Activated CD8-positive, alpha-beta memory T cell treated with anti-CD3 and anti-CD28 coated beads, Interleukin-2, amount 50 U/mL, for 4 hours (primary cell): Measurements from ENCODE around the gene VEGFA.

Experiments used
- DNase-seq: peaks from one replicate; pipeline ENCODE4 v3.0.0-alpha.2; 2020

The VEGFA gene

DNA sequence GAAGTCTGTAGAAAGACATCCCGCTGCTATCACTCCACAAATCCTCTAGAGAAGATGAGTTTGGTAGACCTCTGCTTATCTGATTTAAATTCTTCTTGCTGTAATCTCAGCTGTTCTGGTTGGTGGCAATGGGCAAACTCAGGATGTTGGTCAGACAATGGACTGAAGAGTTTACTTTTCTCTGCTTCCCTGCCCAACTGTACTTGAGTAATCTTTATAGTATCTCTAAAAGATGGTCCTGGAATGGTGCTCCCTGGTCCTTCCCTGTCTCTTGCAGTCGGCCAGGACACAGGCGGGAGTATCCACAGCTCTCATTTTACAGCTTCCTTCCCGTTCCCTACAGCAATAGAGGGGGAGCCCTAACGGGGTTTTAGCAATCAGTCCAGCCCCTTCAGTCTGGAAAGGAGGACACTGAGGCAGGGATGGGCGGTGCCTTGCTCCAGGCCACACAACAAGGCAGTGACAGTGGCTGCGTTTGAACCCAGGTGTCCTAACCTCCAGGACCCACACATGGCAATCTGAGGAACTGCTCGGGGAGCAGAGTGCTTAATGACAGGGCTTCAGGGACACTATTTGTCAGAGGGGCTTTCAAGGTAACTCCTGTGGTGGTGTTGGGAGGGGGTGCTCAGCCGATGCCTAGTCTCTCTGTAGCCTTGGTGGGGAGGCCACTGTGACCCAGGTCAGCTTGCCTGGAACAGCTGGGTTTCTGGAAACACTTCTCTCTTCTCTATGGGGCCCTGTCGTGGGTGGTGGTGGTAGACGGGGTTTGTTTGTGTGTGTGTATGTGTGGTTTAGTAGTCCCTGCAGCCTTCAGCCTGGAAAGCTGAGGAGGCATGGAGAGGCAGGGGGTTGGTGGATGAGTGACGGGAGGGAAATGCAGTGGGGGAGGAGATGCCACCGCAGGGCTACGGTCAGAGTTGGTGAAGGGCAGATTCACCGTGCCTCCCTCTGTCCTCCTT is 9.5 kb upstream of the VEGFA start:
- DNase-seq: no peak

DNA sequence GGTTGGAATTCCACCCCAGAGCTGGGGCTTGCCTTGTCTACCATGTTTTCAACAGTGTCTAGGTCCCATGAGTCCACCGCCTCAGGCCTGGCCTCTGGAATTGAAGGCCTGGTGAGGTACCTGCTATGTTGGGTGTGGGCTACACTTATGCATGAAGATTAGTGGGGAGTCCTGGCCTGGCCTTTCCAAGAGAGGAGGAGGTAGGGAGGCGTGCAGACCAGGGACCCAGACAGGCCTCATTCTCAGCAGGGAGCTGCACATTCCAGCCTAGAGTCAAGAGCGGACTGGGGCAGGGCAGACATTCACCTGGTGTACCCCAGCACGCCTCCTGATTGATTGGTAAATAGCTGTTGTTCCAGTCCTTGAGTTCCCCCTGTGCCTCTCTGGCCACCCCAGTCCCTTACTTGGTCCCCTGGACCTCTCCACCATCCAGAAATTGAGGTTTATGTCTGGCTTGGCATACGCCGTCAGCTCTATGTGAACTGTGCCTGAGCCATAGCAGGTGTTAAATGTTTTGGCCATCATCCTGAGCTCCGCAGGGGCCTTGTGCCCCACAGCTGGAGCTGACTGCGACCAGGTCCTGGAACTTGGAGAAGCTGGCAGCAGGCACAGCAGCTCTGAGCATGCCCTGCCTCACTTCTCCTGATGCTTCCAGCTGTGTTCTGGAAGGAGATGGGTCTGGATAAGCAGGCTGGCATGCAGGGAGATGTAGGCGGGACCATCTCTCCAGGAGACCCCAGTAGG is 8.2 kb upstream of the VEGFA start:
- DNase-seq: no peak

DNA sequence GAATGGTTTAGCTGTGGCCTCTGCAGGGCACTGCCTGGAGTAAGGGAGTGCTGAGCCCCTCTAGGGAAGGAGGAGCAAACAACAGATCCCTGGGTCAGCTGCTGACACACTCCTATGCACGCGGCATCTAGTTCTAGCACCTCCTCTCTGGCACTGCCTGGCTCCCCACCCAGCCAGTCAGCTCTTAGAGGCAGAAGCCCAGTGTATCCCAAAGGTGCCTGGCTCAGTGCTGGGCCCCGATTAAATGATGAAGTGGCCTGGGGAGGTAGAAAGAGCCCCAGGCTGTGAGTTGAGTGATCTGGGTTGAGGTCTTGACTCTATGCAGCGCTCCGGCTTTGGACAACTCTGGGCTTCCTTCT is 7.6 kb upstream of the VEGFA start:
- DNase-seq: no peak

DNA sequence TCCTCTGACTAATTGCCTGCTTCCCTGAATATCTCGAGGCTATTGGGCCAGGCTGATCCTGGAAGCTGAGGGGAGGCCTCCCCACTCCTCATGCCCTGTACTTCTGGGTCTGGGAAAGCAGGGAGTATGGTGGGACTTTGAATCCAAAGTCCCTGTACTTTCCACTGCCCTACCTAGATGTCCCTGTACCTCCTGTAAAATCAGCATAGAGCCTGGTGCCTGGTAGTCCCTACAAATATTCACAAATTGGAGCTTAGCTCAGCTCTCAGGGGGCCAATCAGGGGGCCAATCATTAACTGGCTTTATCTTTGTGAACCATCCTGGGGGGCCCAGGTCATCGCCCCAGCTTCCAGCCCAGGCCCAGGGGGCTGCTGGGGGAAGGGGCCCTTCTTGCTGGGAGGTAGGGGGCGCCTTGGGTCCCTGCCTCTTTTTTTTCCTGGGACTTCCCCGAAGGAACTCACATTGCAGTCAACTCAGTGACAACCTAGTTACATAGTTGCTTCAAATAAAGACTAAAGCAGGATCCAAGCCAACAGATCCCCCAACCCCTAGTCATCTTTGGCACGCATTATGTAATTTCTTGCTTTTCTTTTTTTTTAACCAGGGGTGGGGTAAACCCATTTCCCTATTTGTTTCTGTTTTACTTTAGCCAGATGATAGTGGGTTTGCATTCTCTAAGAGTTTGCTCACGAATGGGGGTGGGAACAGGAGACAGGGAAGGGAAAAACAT is 6.9 kb upstream of the VEGFA start:
- no peak for DNase-seq

DNA sequence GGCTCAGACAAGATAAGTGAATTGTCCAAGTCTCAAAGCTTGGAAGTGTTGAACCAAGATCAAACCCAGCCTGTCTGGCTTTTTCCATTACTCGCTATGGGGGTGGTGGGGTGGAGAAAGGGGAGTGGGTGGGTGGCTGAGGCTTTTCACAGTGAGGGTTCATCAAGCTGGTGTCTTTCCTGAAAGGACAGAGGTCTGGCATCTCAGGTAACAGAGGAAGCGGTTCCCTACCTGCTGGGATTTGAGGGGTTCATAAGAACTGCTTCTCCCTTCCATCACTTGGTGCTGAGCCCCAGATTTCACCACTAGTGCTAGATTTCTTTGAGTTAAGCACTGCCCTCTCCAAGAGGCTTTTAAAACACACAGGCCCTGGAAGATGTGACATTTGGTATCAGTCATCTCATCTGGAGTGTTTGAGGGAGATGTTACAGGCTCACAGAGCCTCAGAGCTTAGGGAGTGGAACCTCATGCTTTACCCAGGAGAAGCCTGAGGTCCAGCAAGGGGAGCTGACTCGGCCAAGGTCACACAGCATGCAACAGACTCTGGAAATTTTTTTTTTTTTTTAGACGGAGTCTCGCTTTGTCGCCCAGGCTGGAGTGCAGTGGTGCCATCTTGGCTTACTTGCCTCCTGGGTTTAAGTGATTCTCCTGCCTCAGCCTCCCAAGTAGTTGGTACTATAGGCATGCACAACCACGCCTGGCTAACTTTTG is 6.0 kb upstream of the VEGFA start:
- no peak for DNase-seq

DNA sequence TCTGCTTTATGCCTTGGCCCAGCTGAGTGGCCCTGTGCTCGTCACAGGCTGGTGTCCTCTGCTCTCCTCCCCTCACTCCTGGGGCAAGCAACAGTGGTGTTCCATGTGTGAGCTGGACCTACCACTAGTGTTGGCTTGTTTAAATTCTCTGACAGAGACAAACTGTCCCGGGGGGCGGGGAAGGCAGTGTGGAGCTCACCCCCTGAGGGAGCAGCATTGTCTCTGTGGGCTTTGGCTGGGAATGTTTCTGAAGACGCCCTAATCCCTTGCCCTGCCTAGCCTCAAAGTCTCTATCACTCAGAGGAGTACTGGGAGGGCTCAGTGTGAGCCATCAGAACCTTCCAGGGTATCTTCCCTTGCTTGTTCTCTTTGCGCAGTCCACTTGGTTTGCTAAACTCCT is 5.2 kb upstream of the VEGFA start:
- DNase-seq: no peak

DNA sequence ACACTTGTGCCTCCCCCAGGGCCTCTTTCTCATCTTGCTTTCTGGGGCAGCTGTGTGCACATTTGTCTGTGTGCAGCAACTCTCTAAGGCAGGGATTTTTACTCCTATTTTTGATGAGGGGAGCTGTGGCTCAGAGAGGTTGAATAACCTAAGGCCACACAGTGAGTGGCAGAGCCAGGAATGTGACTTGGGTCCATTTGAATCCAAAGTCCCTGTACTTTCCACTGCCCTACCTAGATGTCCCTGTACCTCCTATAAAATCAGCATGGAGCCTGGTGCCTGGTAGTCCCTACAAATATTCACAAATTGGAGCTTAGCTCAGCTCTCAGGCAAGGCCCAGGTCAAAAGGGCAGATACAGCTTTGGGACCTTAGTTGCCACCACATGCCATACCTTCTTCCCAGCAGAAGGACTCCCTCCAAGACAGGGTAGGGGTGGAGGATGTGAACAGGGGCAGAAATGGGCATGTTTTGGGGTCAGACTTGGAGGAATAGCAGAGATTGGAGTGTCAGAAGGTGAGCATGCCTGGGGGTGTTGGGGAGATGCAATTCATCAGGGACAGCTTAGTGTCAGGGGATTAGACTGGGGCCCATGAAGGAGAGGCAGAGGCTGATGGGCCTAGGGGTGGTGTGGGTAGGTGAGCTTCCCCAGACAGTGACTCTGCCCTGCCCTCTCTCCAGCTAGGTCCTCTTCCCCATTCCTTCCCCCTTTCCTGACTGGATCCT is 4.1 kb upstream of the VEGFA start:
- DNase-seq: no peak

DNA sequence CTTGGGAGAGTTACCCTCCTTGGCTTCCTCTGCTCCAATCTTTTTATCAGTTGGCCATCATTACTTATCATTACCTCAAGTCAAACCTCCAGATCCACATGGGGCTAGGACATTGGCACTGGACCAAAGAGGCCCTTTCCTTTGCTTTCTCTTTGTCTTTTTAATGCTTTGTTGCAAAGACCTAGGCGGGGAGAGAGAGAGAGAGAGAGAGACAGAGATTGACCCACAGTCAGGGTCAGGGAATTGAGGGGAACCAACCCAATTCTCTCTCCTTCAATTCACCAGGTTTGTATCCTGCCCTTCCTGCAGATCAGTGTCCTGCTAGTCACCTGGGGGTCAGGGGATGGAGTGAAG is 3.5 kb upstream of the VEGFA start:
- no peak for DNase-seq

DNA sequence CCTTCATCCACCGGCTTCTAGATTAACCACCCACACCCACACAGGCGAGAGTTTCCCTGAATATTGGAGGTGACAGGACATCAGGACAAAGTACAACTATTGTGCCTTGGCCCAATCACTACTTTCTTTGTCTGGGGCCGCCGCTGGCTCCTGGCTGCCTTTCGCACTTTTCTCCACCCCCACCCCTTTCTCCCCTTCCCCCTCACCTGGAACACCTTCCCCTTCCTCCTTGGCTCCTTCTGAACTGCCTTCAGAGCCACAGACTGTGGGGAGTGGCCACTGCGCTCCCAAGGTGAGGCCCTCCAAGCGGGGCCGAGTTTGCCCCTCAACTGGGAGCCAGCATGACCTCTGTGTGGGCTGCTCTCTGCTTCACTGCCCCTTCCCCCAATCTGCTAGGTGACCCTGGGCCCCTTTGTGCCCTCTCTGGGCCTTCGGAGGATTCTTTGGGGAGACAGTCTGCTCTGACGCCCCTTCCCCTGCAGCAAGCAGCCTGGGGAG is 3.0 kb upstream of the VEGFA start:
- DNase-seq: no peak

DNA sequence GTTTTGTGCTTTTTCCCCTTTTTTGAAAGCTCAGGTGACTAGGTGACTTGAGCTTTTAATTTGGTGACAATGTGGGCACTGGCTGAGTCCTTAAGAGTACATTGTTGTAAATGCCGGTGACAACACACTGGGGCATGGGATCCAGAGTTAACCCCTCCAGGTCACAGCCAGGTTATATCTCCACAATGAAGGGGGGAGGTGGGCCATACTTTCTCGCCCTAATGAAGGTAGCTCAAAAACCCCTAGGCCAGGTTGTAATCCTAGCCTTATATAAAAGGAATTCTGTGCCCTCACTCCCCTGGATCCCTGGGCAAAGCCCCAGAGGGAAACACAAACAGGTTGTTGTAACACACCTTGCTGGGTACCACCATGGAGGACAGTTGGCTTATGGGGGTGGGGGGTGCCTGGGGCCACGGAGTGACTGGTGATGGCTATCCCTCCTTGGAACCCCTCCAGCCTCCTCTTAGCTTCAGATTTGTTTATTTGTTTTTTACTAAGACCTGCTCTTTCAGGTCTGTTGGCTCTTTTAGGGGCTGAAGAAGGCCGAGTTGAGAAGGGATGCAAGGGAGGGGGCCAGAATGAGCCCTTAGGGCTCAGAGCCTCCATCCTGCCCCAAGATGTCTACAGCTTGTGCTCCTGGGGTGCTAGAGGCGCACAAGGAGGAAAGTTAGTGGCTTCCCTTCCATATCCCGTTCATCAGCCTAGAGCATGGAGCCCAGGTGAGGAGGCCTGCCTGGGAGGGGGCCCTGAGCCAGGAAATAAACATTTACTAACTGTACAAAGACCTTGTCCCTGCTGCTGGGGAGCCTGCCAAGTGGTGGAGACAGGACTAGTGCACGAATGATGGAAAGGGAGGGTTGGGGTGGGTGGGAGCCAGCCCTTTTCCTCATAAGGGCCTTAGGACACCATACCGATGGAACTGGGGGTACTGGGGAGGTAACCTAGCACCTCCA is 2.2 kb upstream of the VEGFA start:
- DNase-seq: no peak

DNA sequence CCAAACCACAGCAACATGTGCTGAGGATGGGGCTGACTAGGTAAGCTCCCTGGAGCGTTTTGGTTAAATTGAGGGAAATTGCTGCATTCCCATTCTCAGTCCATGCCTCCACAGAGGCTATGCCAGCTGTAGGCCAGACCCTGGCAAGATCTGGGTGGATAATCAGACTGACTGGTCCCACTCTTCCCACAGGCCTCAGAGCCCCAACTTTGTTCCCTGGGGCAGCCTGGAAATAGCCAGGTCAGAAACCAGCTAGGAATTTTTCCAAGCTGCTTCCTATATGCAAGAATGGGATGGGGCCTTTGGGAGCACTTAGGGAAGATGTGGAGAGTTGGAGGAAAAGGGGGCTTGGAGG is 1.5 kb upstream of the VEGFA start:
- no peak for DNase-seq

DNA sequence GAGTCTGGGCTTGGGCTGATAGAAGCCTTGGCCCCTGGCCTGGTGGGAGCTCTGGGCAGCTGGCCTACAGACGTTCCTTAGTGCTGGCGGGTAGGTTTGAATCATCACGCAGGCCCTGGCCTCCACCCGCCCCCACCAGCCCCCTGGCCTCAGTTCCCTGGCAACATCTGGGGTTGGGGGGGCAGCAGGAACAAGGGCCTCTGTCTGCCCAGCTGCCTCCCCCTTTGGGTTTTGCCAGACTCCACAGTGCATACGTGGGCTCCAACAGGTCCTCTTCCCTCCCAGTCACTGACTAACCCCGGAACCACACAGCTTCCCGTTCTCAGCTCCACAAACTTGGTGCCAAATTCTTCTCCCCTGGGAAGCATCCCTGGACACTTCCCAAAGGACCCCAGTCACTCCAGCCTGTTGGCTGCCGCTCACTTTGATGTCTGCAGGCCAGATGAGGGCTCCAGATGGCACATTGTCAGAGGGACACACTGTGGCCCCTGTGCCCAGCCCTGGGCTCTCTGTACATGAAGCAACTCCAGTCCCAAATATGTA is 957 bp upstream of the VEGFA start:
- DNase-seq: no peak

DNA sequence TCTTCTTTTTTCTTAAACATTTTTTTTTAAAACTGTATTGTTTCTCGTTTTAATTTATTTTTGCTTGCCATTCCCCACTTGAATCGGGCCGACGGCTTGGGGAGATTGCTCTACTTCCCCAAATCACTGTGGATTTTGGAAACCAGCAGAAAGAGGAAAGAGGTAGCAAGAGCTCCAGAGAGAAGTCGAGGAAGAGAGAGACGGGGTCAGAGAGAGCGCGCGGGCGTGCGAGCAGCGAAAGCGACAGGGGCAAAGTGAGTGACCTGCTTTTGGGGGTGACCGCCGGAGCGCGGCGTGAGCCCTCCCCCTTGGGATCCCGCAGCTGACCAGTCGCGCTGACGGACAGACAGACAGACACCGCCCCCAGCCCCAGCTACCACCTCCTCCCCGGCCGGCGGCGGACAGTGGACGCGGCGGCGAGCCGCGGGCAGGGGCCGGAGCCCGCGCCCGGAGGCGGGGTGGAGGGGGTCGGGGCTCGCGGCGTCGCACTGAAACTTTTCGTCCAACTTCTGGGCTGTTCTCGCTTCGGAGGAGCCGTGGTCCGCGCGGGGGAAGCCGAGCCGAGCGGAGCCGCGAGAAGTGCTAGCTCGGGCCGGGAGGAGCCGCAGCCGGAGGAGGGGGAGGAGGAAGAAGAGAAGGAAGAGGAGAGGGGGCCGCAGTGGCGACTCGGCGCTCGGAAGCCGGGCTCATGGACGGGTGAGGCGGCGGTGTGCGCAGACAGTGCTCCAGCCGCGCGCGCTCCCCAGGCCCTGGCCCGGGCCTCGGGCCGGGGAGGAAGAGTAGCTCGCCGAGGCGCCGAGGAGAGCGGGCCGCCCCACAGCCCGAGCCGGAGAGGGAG is 580 bp downstream of the VEGFA start:
- DNase-seq: peak; percentile 20

DNA sequence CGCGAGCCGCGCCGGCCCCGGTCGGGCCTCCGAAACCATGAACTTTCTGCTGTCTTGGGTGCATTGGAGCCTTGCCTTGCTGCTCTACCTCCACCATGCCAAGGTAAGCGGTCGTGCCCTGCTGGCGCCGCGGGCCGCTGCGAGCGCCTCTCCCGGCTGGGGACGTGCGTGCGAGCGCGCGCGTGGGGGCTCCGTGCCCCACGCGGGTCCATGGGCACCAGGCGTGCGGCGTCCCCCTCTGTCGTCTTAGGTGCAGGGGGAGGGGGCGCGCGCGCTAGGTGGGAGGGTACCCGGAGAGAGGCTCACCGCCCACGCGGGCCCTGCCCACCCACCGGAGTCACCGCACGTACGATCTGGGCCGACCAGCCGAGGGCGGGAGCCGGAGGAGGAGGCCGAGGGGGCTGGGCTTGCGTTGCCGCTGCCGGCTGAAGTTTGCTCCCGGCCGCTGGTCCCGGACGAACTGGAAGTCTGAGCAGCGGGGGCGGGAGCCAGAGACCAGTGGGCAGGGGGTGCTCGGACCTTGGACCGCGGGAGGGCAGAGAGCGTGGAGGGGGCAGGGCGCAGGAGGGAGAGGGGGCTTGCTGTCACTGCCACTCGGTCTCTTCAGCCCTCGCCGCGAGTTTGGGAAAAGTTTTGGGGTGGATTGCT is 1.3 kb downstream of the VEGFA start:
- DNase-seq: peak; percentile 73

DNA sequence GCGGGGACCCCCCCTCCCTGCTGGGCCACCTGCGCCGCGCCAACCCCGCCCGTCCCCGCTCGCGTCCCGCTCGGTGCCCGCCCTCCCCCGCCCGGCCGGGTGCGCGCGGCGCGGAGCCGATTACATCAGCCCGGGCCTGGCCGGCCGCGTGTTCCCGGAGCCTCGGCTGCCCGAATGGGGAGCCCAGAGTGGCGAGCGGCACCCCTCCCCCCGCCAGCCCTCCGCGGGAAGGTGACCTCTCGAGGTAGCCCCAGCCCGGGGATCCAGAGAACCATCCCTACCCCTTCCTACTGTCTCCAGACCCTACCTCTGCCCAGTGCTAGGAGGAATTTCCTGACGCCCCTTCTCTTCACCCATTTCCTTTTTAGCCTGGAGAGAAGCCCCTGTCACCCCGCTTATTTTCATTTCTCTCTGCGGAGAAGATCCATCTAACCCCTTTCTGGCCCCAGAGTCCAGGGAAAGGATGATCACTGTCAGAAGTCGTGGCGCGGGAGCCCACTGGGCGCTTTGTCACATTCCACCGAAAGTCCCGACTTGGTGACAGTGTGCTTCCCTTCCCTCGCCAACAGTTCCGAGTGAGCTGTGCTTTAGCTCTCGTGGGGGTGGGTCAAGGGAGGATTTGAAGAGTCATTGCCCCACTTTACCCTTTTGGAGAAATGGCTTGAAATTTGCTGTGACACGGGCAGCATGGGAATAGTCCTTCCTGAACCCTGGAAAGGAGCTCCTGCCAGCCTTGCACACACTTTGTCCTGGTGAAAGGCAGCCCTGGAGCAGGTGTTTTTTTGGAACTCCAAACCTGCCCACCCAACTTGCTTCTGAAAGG is 2.1 kb downstream of the VEGFA start:
- DNase-seq: peak; percentile 64

DNA sequence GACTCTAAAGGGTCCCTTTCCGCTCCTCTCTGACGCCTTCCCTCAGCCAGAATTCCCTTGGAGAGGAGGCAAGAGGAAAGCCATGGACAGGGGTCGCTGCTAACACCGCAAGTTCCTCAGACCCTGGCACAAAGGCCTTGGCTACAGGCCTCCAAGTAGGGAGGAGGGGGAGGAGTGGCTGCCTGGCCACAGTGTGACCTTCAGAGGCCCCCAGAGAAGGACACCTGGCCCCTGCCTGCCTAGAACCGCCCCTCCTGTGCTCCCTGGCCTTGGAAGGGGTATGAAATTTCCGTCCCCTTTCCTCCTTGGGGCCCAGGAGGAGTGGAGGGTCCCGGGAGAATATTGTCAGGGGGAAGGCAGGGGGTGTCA is 2.7 kb downstream of the VEGFA start:
- DNase-seq: no peak

DNA sequence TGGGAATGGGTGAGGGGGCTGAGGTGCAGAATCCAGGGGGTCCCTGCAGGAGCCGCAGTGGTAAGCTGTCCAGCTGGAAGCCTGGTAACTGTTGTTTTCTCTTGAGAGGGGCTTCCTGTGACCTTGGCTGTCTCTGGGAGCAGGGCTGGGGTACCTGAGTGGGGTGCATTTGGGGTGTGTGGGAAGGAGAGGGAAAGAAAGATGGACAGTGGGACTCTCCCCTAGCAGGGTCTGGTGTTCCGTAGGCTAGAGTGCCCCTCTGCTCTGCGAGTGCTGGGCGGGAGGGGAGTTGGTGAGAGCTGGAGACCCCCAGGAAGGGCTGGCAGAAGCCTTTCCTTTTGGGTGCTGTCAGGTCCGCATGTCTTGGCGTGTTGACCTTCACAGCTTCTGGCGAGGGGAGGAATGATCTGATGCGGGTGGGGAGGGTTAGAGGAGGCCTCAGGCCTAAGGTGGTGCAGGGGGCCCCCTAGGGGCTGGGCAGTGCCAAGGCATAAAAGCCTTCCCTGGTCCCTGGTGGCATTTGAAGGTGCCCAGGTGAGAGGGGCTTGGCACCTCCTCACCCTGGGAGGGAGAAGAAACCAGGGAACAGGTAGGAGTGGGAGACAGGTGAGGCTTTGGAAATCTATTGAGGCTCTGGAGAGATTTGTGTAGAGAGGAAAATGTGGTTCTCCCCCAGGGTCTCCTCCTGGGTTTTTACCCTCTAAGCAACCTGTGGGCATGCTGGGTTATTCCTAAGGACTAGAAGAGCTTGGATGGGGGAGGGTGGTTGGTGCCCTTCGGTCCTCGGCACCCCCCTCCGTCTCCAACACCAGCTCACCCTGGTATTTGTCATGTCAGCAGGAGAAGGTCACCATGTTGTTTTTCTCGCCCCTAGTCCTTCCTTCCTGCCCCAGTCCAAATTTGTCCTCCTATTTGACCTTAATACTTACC is 3.3 kb downstream of the VEGFA start:
- peak; percentile 51 for DNase-seq
